SK-N-SH treated with all-trans-retinoic acid at 6 μM for 48 hours (cell line): ENCODE measurements around the gene ABCC11.

Experiments
- ARNTL ChIP-seq: fragments of 450-650 bp; formaldehyde crosslinking; IDR thresholded peaks from 2 replicates; pipeline ENCODE4 v1.5.0; 2020; ENCODE audit warnings: low read depth, mild to moderate bottlenecking, moderate library complexity, borderline replicate concordance
- BACH2 ChIP-seq: fragments of 250-450 bp; sonication (Bioruptor Pico); IDR thresholded peaks from 2 replicates; pipeline ENCODE4 v1.9.0; 2021; ENCODE audit warnings: mild to moderate bottlenecking, borderline replicate concordance
- CREB5 ChIP-seq: fragments of 250-450 bp; sonication (Bioruptor Pico); IDR thresholded peaks from 2 replicates; pipeline ENCODE4 v1.5.1; 2020; ENCODE audit warnings: low read depth, mild to moderate bottlenecking, moderate library complexity
- GLIS3 ChIP-seq: fragments of 250-450 bp; sonication (Bioruptor Pico); IDR thresholded peaks from 2 replicates; pipeline ENCODE4 v1.5.0; 2020; ENCODE audit warnings: mild to moderate bottlenecking, moderate library complexity
- PATZ1 ChIP-seq: fragments of 250-450 bp; sonication (Bioruptor Pico); IDR thresholded peaks from 2 replicates; pipeline ENCODE4 v1.8.0; 2020; ENCODE audit warnings: mild to moderate bottlenecking, moderate library complexity, borderline replicate concordance
- PPARA ChIP-seq: fragments of 250-450 bp; sonication (Bioruptor Pico); IDR thresholded peaks from 2 replicates; pipeline ENCODE4 v1.5.0; 2020; ENCODE audit warnings: mild to moderate bottlenecking, borderline replicate concordance
- ZFP3 ChIP-seq: fragments of 250-450 bp; sonication (Bioruptor Pico); IDR thresholded peaks from 2 replicates; pipeline ENCODE4 v1.5.0; 2020; ENCODE audit warnings: mild to moderate bottlenecking, moderate library complexity

GRCh38 chr16:48193846-48194245, 53.5 kb downstream of the ABCC11 start:
- TF ChIP-seq PPARA (CRISPR knock-in tag) (no peak), ZFP3 (CRISPR knock-in tag) (no peak), GLIS3 (no peak), BACH2 (no peak), PATZ1 (CRISPR knock-in tag) (no peak), ARNTL (no peak), CREB5 (CRISPR knock-in tag) (no peak)
